Activated CD4-positive, alpha-beta T cell treated with anti-CD3 and anti-CD28 coated beads, Interleukin-2, Interleukin-4, amounts not matched to agents 100 ng/mL and 50 ng/mL, durations not matched to agents 16 hours and 8 hours (primary cell): Measurements from ENCODE around the gene PISD.

Experiments
- DNase-seq: peaks from one replicate; pipeline ENCODE4 v3.0.0-alpha.2; 2020; ENCODE audit warnings: low spot score

PISD gene

DNA sequence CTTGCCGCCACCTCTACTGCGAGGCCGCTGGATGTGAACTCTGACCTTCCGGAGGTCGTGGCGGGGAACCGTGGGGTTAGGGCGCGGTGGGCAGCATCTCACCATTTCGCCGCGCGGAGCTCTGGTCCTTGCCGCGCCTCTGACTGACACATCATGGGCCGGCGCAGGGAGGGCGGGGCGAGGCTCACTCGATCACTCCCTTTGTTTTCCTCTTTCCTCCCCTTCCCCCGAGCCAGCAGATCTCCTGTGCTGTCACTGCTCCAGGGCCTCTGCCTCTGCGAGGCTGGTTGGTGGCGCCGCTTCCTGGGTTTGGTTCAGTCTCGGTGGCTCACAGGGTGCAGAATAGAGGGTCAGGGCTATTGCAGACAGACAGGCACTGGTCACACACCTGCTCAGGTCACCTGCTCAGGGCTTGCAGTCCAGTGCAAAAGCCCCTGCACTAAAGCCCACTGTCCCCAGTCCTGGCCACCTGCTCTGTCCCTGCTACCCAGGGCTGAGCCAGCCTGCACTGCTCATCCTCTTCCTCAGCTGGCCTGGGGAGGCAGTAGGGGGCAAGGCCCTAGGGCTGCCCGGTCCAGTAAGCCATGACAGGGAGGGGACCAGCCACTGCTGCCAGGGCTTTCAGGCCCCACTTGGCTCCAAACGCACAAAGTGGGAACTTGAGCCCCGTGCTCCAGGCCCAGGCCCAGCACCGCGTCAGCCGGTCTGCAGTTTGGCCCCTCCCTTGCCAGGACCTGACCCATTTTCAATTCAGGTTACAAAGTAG, 36.2 kb downstream of the PISD start:
- no peak for DNase-seq

DNA sequence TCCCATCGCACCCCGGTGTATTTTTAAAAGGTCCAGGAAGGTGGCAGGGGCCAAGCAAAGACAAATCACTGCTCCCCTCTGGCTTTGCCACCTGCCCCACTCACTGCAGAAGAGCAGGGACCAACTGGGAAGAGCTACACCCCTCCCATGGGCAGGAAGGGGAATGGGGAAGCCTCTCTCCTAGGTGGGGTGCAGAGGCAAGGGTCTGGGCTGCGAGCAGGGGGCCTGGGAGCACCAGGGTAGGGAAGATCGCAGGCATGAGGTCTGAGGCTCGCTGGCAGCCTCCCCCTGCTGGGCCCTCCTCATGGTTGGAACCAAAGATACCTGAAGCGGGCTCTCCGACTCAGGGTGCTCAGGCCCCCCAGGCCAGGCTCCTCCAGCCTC, 36.8 kb downstream of the PISD start:
- no peak for DNase-seq

DNA sequence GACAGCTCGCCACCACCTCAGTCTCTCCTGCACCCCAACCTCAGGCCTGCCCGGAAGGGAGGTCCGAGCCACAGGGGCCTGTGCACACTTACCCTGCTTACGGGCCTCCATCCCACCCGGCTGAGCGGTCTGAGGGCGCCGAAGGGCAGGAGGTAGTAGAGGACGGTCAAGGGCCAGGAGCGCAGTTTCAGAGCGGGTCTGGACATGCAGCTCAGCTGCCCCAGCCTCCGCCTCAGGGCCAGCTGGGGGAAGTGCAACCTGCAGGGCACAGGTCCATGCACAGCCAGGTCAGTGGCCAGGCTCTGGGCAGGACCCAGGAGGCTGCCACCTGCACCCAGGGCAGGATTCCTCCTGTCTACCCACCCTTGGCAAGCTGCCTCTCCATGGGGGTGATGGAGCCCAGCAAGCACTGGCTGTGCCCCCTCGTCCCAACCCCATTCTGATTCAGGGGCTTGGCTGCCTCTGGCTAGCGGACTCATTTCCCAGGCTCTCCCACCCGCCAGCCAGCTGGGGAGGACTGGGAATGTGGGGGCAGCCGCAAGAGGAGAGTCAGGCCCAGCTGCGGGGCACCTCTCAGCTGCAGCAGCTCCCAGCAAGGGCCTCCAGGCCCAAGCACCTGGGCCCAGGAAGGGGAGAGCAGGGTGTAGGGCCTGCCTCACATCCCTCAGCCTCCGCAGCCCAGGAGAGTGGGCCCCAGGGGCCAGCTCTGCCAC, 38.3 kb downstream of the PISD start:
- no peak for DNase-seq

DNA sequence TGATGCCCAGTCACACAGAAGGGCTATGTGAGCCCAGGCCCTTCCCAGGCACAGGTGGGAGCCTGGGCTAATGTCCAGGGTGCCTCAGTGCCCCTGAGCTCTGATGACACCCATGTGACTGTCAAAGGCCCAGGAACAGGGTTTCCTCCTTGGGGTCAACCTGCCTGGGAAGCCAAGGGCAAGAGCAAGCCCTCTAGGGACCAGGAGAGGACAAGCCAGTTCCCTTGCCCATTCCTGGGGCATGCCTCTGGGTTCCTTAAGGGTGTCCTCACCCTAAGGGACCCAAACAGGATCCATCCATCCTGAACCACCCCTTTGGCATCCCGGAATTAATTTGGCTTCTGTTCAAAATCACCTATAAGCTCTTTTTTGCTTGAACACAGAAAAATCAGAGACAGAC, 39.0 kb downstream of the PISD start:
- DNase-seq, result no peak

DNA sequence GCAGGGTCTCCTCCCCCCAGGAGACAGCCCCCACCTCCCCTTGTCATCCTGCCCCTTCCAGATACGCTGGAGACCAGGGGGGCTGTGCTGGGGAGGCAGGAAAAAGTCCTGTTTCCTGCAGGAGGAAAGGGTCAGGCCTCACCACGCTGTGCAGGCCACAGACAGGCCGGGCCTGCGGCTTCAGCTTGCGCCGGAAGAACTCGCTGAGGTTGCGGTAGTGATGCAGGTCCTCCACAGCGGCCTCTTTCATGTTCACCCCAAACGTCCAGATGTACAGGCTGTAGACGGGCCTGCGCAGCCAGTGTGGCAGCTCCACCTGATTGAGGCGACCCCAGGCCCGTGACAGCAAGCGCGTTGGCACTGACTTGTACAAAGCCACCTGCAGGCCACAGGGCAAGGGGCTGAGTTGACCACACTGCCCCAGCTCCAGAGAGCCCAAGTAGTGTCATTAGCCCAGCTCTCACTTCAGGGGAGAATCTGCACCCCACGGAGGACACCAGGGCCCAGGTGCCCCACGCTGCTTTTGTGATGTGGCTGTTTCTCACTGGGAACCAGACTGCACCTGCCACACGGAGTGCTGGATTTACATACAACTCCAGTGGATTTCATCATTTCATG, 40.4 kb downstream of the PISD start:
- DNase-seq, result no peak

- DNase-seq, result no peak
These were observed 41.1 kb downstream of the PISD start for GRCh38 chr22:31620756-31621480.

DNA sequence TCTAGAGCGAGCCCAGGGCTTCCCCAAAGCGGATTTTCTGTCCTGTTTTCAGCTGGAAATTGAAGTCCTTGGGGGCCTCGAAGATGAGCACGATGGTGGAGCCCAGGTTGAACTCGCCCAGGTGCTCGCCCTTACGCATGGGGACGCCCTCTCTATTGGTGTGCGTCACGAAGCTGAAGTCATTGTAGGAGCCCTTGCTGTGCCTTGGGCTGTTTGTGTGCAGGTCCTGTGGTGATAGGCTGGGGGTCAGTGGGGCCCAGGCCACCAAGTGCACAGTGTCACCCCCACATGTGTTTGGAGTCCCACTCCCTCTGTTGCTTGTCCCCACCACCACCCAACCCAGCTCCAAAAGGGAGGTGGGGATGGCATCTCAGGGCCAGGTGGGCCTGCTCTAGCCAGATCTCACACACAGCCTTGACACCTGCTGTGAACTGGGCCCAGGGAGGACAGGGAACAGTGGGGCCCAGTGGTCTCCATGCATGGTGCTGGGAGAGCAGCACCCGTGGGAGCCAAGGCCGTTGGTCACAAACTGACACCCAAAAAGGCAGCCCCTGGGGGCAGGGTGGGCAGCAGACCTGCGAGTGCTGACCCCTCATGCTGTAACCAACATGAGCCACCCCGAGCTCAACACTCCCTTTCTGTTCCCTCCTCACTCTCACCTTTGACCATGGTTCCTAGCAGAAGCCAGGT, 42.3 kb downstream of the PISD start:
- no peak for DNase-seq

GRCh38 chr22:31618471-31619176, 43.4 kb downstream of the PISD start:
- no peak for DNase-seq

DNA sequence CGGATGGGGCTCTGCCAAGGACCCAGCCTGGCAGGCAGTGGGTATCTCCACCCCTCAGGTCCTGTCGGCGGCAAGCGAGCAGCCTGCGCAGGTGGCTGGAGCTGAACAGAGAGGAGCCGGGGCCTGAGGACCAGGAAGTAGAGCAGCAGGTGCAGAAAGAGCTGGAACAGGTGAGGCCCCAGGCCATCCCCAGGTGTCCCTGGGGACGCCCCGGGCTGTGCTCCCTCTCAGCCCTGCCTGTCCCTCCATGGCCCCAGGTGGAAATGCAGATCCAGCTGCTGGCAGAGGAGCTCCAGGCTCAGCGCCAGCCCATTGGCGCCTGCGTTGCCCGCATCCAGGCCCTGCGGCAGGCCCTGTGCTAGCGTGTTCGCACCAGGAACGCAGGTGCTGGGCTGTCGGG, 44.0 kb downstream of the PISD start:
- no peak for DNase-seq

- no peak for DNase-seq
These were observed 45.6 kb downstream of the PISD start for GRCh38 chr22:31616315-31616980.

DNA sequence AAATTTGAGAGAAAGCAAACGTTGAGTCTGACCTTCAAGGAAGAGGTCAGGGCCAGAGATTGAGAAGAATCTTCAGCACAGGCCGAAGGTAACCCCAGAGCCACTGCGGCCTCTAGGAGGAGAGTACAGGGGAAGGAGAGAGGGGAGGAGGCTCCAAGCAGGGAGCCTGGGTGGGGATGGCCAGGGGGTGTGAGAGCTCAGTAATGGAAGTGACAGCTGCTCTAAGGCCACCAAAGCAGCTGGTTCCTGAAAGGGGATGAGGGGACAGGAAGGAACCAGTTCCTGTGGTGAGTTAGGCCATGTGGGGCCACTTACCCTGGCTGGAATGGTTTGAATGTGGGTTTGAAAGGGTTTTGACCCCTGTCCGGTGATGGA, 46.1 kb downstream of the PISD start:
- DNase-seq, result no peak

- no peak for DNase-seq
These were observed 46.5 kb downstream of the PISD start for GRCh38 chr22:31615491-31615860.

DNA sequence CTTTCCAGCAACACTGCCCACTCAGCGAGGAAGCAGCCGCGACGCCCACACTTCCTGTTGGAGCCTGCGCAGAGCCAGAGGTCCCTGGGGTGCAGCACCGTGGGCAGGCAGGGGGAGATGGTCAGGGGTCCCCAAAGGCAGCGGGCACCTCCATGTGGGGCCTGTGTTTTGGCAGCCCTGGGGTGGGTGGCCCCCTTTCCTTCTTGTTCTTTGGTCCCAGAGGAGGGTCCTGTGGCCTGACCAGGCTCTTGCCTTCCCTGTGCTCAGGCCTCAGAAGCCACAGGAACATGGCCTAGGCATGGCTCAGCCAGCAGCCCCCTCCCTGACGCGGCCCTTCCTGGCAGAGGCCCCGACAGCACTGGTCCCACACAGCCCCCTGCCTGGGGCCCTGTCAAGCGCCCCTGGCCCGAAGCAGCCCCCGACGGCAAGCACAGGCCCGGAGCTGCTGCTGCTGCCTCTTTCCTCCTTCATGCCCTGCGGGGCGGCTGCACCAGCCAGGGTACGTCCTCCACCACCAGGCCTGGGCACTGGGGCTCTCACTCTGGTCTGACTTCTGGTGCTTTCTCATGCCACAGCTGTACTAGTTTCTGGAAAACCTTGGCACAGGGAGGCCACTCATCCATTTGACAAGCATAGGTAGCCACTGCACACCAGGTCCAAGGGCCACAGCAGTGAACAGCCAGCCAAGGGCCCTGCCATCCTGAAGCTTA, 47.1 kb downstream of the PISD start:
- no peak for DNase-seq

DNA sequence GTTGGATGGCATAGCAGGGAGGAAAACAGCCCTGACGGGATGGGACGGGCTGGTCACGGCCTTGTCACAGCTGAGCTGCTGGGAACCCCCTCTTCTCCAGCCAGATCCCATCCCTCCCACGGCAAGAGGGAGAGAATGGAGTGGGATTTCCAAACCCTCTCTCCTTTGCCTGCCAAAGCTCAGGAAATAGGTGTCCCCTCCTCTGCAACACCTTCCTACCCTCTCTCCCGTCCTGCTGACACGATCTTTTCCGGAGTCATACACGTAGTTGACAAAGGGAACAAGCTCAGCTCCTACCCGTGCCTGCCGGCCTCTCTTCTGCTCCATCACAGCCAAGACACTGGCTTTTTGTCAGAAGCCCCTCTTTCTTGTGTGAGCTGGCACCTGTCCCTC, 48.1 kb downstream of the PISD start:
- no peak for DNase-seq

- no peak for DNase-seq
These were observed 48.6 kb downstream of the PISD start for GRCh38 chr22:31613286-31613903.

GRCh38 chr22:31612891-31613285, 49.1 kb downstream of the PISD start:
- no peak for DNase-seq

DNA sequence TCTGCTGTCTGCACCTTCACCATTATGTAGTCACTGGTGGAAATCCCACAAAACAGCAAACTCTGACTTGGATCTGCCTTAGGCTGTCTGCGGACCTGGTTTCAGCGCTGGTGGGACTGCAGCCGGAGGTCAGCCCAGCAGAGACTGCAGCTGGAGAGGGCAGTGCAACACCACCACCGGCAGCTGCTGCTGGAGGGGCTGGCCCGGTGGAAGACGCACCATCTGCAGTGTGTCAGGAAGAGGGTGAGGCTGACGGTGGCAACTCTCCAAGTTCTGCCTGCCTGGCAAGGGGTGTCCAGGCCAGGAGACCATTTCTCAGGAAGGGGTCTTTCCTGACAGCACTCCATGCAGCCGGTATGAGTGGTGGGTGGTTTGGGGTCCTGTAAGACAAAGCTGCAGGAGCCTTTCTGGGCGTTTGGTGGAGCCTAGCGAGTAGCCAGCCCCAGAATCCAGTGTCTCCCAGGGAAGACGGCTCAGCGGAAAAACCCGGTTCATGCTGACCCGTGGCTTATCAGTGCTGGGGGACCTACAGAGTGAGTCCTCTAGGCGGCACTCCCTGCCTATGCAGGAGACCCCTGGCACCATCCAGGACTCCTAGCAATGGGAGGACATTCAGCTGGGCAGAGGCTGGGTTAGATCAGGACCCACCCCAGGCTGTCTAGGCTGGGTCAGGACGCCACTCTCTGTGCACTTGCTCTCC, 50.8 kb downstream of the PISD start:
- DNase-seq, result no peak

GRCh38 chr22:31610611-31611010, 51.4 kb downstream of the PISD start:
- DNase-seq, result no peak

- DNase-seq, result no peak
These were observed 52.3 kb downstream of the PISD start for GRCh38 chr22:31609716-31610115.
